ENCODE results near the gene UBALD2.

DNA sequence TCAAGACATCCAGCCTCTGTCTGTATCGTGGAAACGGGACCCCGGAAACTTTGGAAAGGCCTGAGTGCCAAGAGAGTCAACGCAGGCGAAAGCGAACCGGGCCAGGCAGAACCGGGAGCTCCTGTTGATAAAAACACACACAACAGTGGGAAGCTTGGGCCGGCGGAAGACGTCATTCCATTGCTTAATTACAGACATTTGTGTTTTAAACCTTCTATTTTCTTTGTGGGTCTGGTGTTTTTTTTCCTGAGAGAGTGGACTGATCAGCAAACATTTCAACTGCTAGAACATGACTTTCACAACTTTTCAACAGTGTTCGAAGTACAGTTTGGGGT, 24.0 kb upstream of the UBALD2 start:
- TF ChIP-seq ZFP36 (IDR thresholded peaks at IDR 0.05; ENCODE audit: borderline replicate concordance, partially characterized antibody) (no peak), CEBPB (IDR thresholded peaks at IDR 0.05) (no peak), EP300 (IDR thresholded peaks at IDR 0.05) (no peak)
- TF ChIP-seq, protein P1, sequence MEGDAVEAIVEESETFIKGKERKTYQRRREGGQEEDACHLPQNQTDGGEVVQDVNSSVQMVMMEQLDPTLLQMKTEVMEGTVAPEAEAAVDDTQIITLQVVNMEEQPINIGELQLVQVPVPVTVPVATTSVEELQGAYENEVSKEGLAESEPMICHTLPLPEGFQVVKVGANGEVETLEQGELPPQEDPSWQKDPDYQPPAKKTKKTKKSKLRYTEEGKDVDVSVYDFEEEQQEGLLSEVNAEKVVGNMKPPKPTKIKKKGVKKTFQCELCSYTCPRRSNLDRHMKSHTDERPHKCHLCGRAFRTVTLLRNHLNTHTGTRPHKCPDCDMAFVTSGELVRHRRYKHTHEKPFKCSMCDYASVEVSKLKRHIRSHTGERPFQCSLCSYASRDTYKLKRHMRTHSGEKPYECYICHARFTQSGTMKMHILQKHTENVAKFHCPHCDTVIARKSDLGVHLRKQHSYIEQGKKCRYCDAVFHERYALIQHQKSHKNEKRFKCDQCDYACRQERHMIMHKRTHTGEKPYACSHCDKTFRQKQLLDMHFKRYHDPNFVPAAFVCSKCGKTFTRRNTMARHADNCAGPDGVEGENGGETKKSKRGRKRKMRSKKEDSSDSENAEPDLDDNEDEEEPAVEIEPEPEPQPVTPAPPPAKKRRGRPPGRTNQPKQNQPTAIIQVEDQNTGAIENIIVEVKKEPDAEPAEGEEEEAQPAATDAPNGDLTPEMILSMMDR (IDR thresholded peaks at IDR 0.05), result no peak
- TF ChIP-seq, protein P2, sequence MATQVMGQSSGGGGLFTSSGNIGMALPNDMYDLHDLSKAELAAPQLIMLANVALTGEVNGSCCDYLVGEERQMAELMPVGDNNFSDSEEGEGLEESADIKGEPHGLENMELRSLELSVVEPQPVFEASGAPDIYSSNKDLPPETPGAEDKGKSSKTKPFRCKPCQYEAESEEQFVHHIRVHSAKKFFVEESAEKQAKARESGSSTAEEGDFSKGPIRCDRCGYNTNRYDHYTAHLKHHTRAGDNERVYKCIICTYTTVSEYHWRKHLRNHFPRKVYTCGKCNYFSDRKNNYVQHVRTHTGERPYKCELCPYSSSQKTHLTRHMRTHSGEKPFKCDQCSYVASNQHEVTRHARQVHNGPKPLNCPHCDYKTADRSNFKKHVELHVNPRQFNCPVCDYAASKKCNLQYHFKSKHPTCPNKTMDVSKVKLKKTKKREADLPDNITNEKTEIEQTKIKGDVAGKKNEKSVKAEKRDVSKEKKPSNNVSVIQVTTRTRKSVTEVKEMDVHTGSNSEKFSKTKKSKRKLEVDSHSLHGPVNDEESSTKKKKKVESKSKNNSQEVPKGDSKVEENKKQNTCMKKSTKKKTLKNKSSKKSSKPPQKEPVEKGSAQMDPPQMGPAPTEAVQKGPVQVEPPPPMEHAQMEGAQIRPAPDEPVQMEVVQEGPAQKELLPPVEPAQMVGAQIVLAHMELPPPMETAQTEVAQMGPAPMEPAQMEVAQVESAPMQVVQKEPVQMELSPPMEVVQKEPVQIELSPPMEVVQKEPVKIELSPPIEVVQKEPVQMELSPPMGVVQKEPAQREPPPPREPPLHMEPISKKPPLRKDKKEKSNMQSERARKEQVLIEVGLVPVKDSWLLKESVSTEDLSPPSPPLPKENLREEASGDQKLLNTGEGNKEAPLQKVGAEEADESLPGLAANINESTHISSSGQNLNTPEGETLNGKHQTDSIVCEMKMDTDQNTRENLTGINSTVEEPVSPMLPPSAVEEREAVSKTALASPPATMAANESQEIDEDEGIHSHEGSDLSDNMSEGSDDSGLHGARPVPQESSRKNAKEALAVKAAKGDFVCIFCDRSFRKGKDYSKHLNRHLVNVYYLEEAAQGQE (IDR thresholded peaks at IDR 0.05), result no peak
- TF ChIP-seq, protein P3, sequence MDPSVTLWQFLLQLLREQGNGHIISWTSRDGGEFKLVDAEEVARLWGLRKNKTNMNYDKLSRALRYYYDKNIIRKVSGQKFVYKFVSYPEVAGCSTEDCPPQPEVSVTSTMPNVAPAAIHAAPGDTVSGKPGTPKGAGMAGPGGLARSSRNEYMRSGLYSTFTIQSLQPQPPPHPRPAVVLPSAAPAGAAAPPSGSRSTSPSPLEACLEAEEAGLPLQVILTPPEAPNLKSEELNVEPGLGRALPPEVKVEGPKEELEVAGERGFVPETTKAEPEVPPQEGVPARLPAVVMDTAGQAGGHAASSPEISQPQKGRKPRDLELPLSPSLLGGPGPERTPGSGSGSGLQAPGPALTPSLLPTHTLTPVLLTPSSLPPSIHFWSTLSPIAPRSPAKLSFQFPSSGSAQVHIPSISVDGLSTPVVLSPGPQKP (IDR thresholded peaks at IDR 0.05; ENCODE audit: low read depth, low read length), result no peak
